ENCODE data around the gene MCM9. TPM values are rescaled to one million over a fixed set of nuclear protein-coding genes. Genes with fewer than 3 reads are reported as not detected.

Gene MCM9
- total and polyA plus RNA-seq, 3 donors from 2014 or later: 14.0 to 25.1 (median 19.2) TPM

GRCh38 chr6:118914598-118914997 is 20.4 kb downstream of the MCM9 start:
- no peaks in the 10 kb centered on the region for H3K9me3 ChIP-seq
- DNase-seq: no peak
- intact Hi-C loops (cut with DNase I; ENCODE audit: low total_unique reads): no loop called here
- no peak overlapping the region for H3K27ac ChIP-seq
- H3K4me1 ChIP-seq: no peaks in the 10 kb centered on the region
- TF ChIP-seq CTCF (IDR thresholded peaks at IDR 0.05) (no peak), POLR2A (IDR thresholded peaks at IDR 0.05) (no peak)
- no peak overlapping the region for H3K4me3 ChIP-seq
- H3K27me3 ChIP-seq: no peaks in the 10 kb centered on the region
- H3K36me3 ChIP-seq (ENCODE audit: low read depth, missing control alignments): no peaks in the 10 kb centered on the region

GRCh38 chr6:118913161-118913560 is 21.8 kb downstream of the MCM9 start:
- Histone ChIP-seq H3K9me3 (no peaks in the 10 kb centered on the region), H3K36me3 (ENCODE audit: low read depth, missing control alignments) (no peaks in the 10 kb centered on the region), H3K27ac (no peak overlapping the region), H3K4me1 (no peaks in the 10 kb centered on the region), H3K4me3 (no peak overlapping the region), H3K27me3 (no peaks in the 10 kb centered on the region)
- TF ChIP-seq CTCF (IDR thresholded peaks at IDR 0.05): no peak
- TF ChIP-seq POLR2A (IDR thresholded peaks at IDR 0.05): no peak
- DNase-seq: no peak
- intact Hi-C loops (cut with DNase I; ENCODE audit: low total_unique reads): no loop called here
- WGBS, 2 donors: 81 to 87% methylated on average over 2 of the region's 2 CpGs

GRCh38 chr6:118912646-118913045 is 22.3 kb downstream of the MCM9 start:
- H3K27me3 ChIP-seq: no peaks in the 10 kb centered on the region
- DNase-seq: no peak
- H3K36me3 ChIP-seq (ENCODE audit: low read depth, missing control alignments): no peaks in the 10 kb centered on the region
- H3K27ac ChIP-seq: no peak overlapping the region
- H3K9me3 ChIP-seq: no peaks in the 10 kb centered on the region
- 85 to 95% methylated on average over 5 of the region's 5 CpGs for WGBS, 2 donors
- H3K4me3 ChIP-seq: no peak overlapping the region
- intact Hi-C loops (cut with DNase I; ENCODE audit: low total_unique reads): no loop called here
- TF ChIP-seq CTCF (IDR thresholded peaks at IDR 0.05): no peak
- TF ChIP-seq POLR2A (IDR thresholded peaks at IDR 0.05): no peak
- no peaks in the 10 kb centered on the region for H3K4me1 ChIP-seq

GRCh38 chr6:118908441-118908840 is 26.5 kb downstream of the MCM9 start:
- Histone ChIP-seq H3K36me3 (ENCODE audit: low read depth, missing control alignments) (no peaks in the 10 kb centered on the region), H3K4me3 (no peak overlapping the region), H3K9me3 (no peaks in the 10 kb centered on the region), H3K27me3 (no peaks in the 10 kb centered on the region), H3K27ac (no peak overlapping the region), H3K4me1 (no peaks in the 10 kb centered on the region)
- DNase-seq: no peak
- TF ChIP-seq CTCF (IDR thresholded peaks at IDR 0.05) (no peak), POLR2A (IDR thresholded peaks at IDR 0.05) (no peak)
- 83 to 94% methylated on average over 1 of the region's 1 CpG for WGBS, 2 donors
- intact Hi-C loops (cut with DNase I; ENCODE audit: low total_unique reads): no loop called here

- TF ChIP-seq POLR2A (IDR thresholded peaks at IDR 0.05): no peak
- no peak for TF ChIP-seq CTCF (IDR thresholded peaks at IDR 0.05)
- H3K9me3 ChIP-seq: no peaks in the 10 kb centered on the region
- H3K4me1 ChIP-seq: no peaks in the 10 kb centered on the region
- no peaks in the 10 kb centered on the region for H3K27me3 ChIP-seq
- intact Hi-C loops (cut with DNase I; ENCODE audit: low total_unique reads): no loop called here
- DNase-seq: no peak
- H3K36me3 ChIP-seq (ENCODE audit: low read depth, missing control alignments): no peaks in the 10 kb centered on the region
- no peak overlapping the region for H3K4me3 ChIP-seq
- WGBS, 2 donors: 97 to 100% methylated on average over 4 of the region's 4 CpGs
- no peak overlapping the region for H3K27ac ChIP-seq
These were observed 29.1 kb downstream of the MCM9 start for GRCh38 chr6:118905851-118906250.
